Stimulated activated naive B cell treated with anti-CD40 and anti-IgM and Interleukin-4, amounts not matched to agents 10 μg/mL and 1 μg/mL and 100 μg/mL, for 72 hours (primary cell): ENCODE data around the gene CCDC172.

Experiments
- ATAC-seq, 2 donors: fragments of 150-1000 bp; cut with Tn5 transposase; replicated peaks; 2 replicates each; pipeline ENCODE4 v1.10.0; 2021; ENCODE audit warnings: moderate library complexity in 1 of 2
- DNase-seq: peaks from one replicate; pipeline ENCODE4 v3.0.0; 2021
- H3K27ac Mint-ChIP-seq: one replicate; pipeline ENCODE4 v1.8.0; 2022; ENCODE audit warnings: mild to moderate bottlenecking, mixed read lengths
- H3K27me3 Mint-ChIP-seq, 2 donors: one replicate each; pipeline ENCODE4 v1.8.0; 2022; ENCODE audit warnings: mixed read lengths in 2 of 2
- H3K36me3 Mint-ChIP-seq, 2 donors: one replicate each; pipeline ENCODE4 v1.8.0; 2022; ENCODE audit warnings: mixed read lengths in 2 of 2, mild to moderate bottlenecking in 1 of 2
- H3K4me1 Mint-ChIP-seq, 2 donors: one replicate each; pipeline ENCODE4 v1.8.0; 2022; ENCODE audit warnings: mixed read lengths in 2 of 2, mild to moderate bottlenecking in 1 of 2
- H3K4me3 Mint-ChIP-seq, 2 donors: one replicate each; pipeline ENCODE4 v1.8.0; 2022; ENCODE audit warnings: mild to moderate bottlenecking in 2 of 2, mixed read lengths in 2 of 2, moderate library complexity in 1 of 2
- H3K9me3 Mint-ChIP-seq, 2 donors: one replicate each; pipeline ENCODE4 v1.8.0; 2022; ENCODE audit warnings: mixed read lengths in 2 of 2, mild to moderate bottlenecking in 1 of 2

Gene CCDC172

DNA sequence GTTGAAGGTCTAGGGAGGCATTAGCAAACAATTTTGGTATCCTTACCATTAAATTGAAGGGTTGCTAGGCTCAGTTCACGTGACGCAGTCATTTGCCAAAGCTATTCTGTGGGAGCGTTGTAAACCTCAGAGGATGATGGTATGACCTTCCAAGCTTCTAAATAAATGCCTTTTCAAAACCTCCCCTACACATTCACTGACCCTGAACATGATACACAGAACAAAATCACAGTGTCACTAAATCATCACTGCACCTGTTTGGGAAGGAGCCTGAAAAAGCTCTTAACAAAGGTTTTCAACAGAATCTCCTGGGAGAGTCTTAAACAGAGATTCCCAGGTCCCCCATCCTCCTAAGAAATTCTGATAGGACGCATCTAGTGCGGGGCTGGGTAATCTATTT, 13.2 kb upstream of the CCDC172 start:
- DNase-seq (no peak), ATAC-seq (no peak)
- Mint-ChIP-seq H3K4me3 (no peak overlapping the region), H3K9me3 (peaks cover 0 to 3% of the 10 kb centered on the region in 2 donors), H3K27ac (no peak overlapping the region), H3K4me1 (no peaks in the 10 kb centered on the region), H3K27me3 (no peaks in the 10 kb centered on the region), H3K36me3 (no peaks in the 10 kb centered on the region)

DNA sequence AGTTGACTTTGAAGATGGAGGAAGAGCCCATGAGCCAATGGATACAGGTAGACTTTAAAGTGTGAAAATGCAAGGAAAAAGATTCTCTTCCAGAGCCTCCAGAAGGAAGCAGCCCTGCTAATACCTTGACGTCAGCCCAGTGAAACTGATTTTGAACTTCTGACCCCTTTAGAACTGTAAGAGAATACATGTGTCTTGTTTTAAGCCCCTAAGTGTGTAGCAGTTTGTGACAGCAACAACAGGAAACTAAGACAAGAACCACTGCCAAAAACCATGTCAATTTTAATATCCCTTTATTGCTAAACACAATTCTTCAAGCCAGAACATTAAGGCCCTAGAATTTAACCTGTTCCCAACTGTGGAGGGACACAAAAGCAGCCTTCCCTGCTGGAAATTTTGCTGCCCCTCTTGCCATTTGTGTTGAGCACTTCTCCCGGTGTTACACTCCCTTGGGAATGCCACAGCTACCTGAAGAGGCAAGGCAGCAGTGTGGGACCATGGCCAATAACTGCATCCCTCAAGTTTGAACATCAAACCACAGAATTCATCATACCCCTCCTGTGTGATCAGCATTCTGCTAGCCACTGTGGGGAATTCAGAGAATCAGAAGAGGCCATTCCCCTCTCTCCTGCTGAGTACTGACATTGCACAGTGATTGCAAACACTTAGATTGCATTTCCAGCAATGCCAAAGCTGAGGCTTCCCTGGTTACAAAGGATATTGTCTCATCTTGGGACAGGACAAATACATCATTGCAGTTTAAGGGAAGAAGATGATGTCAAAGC, 12.3 kb upstream of the CCDC172 start:
- H3K36me3 Mint-ChIP-seq = no peaks in the 10 kb centered on the region
- no peak overlapping the region for H3K4me3 Mint-ChIP-seq
- no peaks in the 10 kb centered on the region for H3K4me1 Mint-ChIP-seq
- DNase-seq (no peak), ATAC-seq (no peak)
- H3K27me3 Mint-ChIP-seq = no peaks in the 10 kb centered on the region
- no peak overlapping the region for H3K27ac Mint-ChIP-seq
- H3K9me3 Mint-ChIP-seq = peaks cover 0 to 1% of the 10 kb centered on the region in 2 donors

DNA sequence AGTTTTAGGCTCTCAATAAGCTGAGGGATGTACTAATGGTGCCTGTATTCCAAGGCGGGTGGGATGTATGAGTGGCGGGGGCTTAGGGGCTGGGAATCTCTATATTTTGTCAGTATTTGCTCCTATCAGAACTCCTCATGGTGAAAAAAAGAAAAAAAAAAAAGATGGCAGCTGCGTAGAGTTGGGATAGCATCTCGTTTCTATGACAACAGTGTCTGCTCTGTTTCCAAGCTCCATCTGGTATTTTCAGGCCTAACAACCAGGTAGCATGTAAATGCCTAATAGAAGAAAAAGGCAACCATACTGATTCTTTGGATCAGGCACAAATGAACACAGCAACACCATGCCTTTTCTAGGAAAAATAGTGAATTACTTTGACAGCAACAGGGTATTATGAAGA, 11.7 kb upstream of the CCDC172 start:
- Mint-ChIP-seq H3K4me3 (no peak overlapping the region), H3K27me3 (no peaks in the 10 kb centered on the region), H3K27ac (no peak overlapping the region), H3K4me1 (no peaks in the 10 kb centered on the region), H3K36me3 (no peaks in the 10 kb centered on the region), H3K9me3 (peaks cover 0 to 1% of the 10 kb centered on the region in 2 donors)
- ATAC-seq (no peak), DNase-seq (no peak)

DNA sequence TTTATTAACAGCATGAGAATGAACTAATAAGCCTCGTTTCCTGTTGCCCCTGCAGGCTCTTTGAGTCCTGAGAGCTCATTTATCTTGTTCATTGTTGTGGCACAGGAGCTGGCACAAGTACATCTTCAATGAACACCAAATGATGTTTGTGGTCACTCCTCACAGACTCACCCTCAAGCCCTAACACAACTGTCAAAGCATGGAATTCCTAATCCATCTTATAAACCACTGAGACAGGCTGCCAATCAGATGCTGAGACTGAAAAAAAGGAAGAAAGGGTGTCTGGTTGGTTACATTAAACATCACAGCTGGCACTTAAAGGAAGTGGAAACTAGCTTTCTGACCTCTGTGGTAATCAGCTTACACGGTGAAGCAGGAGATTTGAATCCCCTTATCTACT, 7.7 kb upstream of the CCDC172 start:
- Mint-ChIP-seq H3K27ac (no peak overlapping the region), H3K27me3 (no peaks in the 10 kb centered on the region), H3K9me3 (peaks cover 0 to 1% of the 10 kb centered on the region in 2 donors), H3K4me1 (no peaks in the 10 kb centered on the region), H3K36me3 (no peaks in the 10 kb centered on the region), H3K4me3 (no peak overlapping the region)
- ATAC-seq (peak in 1 of 2 donors; percentile 39), DNase-seq (no peak)

DNA sequence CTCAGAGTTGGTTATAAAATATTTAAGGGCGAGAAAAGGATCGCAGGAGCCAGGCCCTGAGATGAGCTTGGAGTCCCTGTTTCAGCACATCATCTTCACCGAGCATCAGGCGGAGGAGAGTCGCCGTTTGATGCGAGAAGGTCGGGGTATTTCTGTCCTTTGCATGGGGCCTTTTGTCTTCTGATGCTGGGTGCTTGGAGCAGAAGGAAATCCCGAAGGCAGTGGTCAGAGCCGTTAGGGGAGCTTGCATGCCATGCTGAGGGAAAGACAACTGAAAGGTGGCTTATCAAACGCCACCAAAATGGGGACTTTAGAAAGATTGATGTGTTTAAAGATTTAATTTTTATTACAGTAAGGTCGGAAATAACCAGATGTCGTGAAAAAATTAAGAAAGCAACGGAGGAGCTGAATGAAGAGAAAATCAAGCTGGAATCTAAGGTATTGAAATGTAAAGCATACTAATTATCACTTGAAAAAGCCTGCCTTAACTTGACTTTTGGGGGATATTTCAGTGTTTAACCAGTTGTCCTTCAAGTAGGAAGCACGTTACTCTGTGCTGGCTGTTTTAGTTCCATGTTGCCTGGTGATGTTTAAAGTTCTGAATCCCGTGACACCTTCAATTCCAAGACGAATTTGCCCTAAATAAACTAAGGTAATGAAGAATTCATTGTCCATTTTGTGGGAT, 845 bp downstream of the CCDC172 start:
- no peaks in the 10 kb centered on the region for H3K4me1 Mint-ChIP-seq

DNA sequence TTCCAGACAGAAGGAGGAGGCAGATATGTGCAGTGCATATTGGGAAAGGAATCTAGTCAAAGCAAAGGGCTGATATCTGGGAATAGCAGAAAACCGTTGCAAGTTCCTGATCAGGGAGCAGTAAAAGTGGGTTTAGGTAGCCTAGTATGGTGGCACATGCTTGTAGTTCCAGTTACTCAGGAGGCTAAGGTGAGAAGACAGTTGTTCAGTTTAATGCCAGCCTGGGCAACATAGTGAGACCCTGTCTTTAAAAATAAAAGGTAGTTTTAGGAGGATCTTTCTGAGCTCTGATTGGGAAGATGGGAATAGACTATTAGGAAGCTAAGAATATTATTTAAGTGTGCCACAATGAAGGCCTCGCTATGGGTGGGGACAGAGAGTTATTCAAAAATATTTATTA, 1.7 kb downstream of the CCDC172 start:
- Mint-ChIP-seq H3K27me3 (peaks cover 0 to 5% of the 10 kb centered on the region in 2 donors), H3K9me3 (no peaks in the 10 kb centered on the region), H3K36me3 (no peaks in the 10 kb centered on the region), H3K4me1 (no peaks in the 10 kb centered on the region), H3K27ac (no peak overlapping the region), H3K4me3 (no peak overlapping the region)
- no peak for DNase-seq
- ATAC-seq = no peak

More for the DNA sequence above, 845 bp downstream of the CCDC172 start:
- Mint-ChIP-seq H3K4me3 (no peak overlapping the region), H3K27me3 (peaks cover 0 to 5% of the 10 kb centered on the region in 2 donors), H3K36me3 (no peaks in the 10 kb centered on the region), H3K27ac (no peak overlapping the region), H3K9me3 (no peaks in the 10 kb centered on the region)
- ATAC-seq = no peak
- no peak for DNase-seq

DNA sequence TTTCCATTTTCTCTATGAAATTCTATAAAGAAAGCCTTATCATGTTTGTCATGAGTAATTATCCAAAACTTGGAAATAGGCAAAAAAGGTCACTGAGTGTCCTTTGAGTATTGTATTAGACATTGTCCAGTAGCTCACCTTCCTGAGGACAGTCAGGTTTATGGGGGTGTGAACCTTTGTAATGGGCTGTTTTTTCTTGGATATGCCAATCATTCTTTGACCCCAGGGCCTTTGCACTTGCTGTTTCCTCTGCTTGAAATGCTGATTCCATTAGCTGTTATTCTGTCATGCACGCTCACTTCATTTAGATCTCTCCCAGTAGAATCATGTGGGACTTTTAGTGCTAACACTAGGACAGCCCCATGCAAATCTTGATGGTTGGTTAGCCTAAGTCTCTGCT, 4.9 kb downstream of the CCDC172 start:
- no peaks in the 10 kb centered on the region for H3K36me3 Mint-ChIP-seq
- H3K27ac Mint-ChIP-seq = no peak overlapping the region
- ATAC-seq = no peak
- H3K4me1 Mint-ChIP-seq = no peaks in the 10 kb centered on the region
- H3K27me3 Mint-ChIP-seq = peaks cover 0 to 5% of the 10 kb centered on the region in 2 donors
- H3K9me3 Mint-ChIP-seq = no peaks in the 10 kb centered on the region
- DNase-seq = no peak
- no peak overlapping the region for H3K4me3 Mint-ChIP-seq

DNA sequence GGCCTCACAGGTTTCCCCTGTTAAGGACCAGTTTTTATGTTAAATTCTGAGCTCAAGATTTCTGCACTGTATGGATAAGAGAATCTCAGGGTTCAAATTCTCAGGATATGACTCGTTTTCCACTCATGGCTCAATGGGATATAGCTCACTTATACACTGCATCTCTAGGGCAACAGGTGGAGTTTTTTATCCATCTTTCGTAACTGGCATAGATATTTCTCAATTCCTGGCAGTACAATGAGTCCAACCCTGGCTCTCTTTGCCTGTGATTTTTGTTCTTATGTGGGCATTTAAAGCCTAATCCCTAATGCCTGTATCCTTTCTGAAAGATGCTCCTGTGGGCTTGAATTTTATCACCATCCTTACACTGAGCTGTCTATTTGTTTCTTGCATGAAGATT, 7.6 kb downstream of the CCDC172 start:
- H3K36me3 Mint-ChIP-seq = no peaks in the 10 kb centered on the region
- no peaks in the 10 kb centered on the region for H3K4me1 Mint-ChIP-seq
- H3K9me3 Mint-ChIP-seq = no peaks in the 10 kb centered on the region
- no peak overlapping the region for H3K27ac Mint-ChIP-seq
- no peak for DNase-seq
- no peak for ATAC-seq
- no peaks in the 10 kb centered on the region for H3K27me3 Mint-ChIP-seq
- H3K4me3 Mint-ChIP-seq = no peak overlapping the region

DNA sequence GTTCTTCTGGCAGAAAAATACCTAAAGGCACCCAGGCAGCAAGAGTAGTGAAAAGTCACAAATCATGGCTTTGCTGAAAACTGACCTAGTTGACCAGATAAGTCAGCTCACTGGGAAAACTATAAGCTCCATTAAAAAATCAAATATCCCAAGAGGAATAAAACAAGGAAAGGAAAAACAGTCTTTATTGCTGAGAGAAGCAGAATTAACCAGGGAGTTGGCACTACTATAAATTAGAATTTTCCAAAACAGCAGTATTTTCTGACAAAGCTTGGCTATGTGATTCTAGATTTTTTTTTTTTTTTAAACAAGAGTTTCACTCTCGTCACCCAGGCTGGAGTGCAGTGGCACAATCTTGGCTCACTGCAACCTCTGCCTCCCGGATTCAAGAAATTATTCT, 12.6 kb downstream of the CCDC172 start:
- no peak overlapping the region for H3K27ac Mint-ChIP-seq
- ATAC-seq = no peak

DNA sequence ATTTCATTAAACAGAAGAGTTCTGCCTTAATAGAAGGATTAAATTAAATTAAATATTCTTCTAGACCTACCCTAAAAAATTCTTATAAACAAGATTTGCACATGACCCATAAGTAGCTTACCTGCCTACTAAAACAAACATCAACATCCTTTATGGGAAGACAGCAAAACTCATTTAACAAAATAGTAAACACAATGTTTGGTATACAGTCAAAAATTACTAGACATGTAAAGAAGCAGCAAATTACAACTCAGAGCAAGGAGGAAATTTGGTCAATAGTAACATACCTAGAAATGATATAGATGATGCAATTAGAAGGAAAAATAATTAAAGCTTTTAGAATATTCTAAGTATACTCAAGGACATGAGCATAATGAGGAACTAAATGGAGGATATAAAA, 27.9 kb downstream of the CCDC172 start:
- no peak for DNase-seq
- Mint-ChIP-seq H3K4me1 (no peaks in the 10 kb centered on the region), H3K27ac (no peak overlapping the region), H3K27me3 (no peaks in the 10 kb centered on the region), H3K9me3 (peaks cover 5 to 6% of the 10 kb centered on the region in 2 donors), H3K4me3 (no peak overlapping the region), H3K36me3 (no peaks in the 10 kb centered on the region)
- ATAC-seq = no peak

More for the DNA sequence above, 12.6 kb downstream of the CCDC172 start:
- DNase-seq = no peak
- Mint-ChIP-seq H3K9me3 (no peaks in the 10 kb centered on the region), H3K4me3 (no peak overlapping the region), H3K4me1 (no peaks in the 10 kb centered on the region), H3K36me3 (no peaks in the 10 kb centered on the region), H3K27me3 (no peaks in the 10 kb centered on the region)

DNA sequence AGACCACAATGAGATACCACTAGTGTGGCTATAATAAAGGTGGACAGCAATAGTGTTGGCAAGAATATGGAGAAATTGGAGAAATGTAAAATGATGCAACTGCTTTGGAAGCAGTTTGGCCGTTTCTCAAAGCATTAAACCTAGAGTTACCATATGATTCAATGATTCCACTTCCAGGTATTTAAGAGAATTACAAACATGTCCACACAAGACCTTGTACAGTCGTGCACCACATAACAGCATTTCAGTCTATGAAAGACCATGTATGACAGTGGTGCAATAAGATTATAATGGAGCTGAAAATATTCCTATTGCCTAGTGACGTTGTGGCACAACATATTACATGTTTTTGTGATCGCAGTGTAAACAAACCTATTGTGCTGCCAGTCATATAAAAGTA, 29.6 kb downstream of the CCDC172 start:
- no peaks in the 10 kb centered on the region for H3K36me3 Mint-ChIP-seq
- no peaks in the 10 kb centered on the region for H3K27me3 Mint-ChIP-seq
- H3K9me3 Mint-ChIP-seq = peaks cover 5 to 6% of the 10 kb centered on the region in 2 donors
- DNase-seq (no peak), ATAC-seq (no peak)
- no peaks in the 10 kb centered on the region for H3K4me1 Mint-ChIP-seq
- no peak overlapping the region for H3K4me3 Mint-ChIP-seq
- no peak overlapping the region for H3K27ac Mint-ChIP-seq

DNA sequence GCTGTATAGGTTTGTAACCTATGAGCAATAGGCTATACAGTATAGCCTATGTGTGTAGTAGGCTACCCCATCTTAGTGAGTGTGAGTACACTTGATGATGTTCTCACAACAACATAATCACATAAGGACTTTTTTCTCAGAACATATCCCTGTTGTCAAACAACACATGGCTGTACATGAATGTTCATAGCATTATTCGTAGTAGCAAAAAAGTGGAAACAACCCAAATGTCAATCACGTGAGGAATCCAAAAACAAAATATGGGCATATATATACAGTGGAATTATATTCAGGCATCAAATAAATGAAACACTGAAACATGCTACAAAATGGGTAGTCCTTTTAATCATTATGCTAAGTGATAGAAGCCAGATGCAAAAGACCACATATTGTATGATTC, 31.1 kb downstream of the CCDC172 start:
- no peak overlapping the region for H3K27ac Mint-ChIP-seq
- H3K36me3 Mint-ChIP-seq = no peaks in the 10 kb centered on the region
- no peak for DNase-seq
- H3K27me3 Mint-ChIP-seq = no peaks in the 10 kb centered on the region
- H3K9me3 Mint-ChIP-seq = peaks cover 5 to 6% of the 10 kb centered on the region in 2 donors
- no peak overlapping the region for H3K4me3 Mint-ChIP-seq
- no peaks in the 10 kb centered on the region for H3K4me1 Mint-ChIP-seq
- no peak for ATAC-seq

DNA sequence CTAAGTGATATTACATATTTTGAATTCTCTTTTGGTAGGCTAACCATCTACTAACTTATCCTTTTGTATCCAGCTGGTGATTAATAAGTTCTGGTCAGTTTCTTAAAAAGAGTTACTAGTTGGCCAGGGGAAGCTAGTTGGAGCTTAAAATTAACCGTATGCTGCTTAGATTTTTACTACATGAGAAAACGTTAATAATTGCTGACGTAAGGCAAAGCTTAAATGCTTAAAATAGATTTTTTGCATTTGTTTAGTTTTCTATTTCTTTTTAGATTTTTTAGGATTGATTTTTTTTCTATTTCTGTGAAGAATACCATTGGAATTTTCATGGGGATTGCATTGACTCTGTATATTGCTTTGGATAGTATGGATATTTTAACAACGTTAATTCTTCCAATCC, 32.6 kb downstream of the CCDC172 start:
- ATAC-seq = no peak
- H3K27ac Mint-ChIP-seq = no peak overlapping the region

DNA sequence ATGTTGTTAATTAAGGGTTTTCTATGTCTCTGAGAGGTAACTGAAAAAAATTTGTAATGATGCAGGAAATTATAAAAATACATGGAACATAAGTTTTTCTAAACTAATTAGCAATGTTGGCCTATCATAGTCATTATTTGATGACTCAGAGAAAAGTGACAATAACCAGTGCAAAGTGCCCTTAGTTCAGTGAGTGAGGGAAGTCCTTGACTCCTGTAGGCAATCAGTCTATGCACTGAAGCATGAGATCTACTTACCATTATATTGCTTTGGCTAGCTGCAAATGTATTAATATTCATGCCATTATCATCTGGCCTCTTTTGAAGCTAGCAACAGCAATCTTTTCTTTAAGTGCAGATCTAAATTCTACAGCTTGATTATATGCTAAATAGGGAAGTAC, 40.6 kb downstream of the CCDC172 start:
- no peak for DNase-seq
- Mint-ChIP-seq H3K36me3 (no peaks in the 10 kb centered on the region), H3K4me1 (no peaks in the 10 kb centered on the region), H3K9me3 (no peaks in the 10 kb centered on the region), H3K27me3 (no peaks in the 10 kb centered on the region), H3K4me3 (no peak overlapping the region), H3K27ac (no peak overlapping the region)
- no peak for ATAC-seq

More for the DNA sequence above, 32.6 kb downstream of the CCDC172 start:
- Mint-ChIP-seq H3K4me3 (no peak overlapping the region), H3K4me1 (no peaks in the 10 kb centered on the region), H3K36me3 (no peaks in the 10 kb centered on the region), H3K27me3 (no peaks in the 10 kb centered on the region), H3K9me3 (peaks cover 2 to 6% of the 10 kb centered on the region in 2 donors)
- no peak for DNase-seq

DNA sequence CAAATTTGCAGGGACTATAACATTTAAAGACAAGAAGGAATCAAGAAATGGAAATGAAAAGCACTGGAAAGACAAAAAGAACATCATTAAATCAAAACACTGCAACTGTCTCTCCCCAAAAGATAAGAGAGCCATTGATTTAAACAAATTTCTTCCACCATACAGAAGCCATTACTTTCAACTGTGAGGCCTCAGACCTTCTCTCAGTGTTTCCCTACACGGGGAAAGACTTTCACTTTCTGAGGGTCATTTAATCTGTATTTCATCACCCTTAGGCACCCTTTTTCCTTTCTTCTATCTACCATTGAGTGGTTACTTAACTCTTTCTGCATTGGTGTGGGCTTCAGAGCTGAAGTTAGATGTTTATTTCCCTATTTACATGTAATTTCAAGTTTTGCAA, 47.5 kb downstream of the CCDC172 start:
- H3K27me3 Mint-ChIP-seq = peaks cover 0 to 4% of the 10 kb centered on the region in 2 donors
- no peak overlapping the region for H3K4me3 Mint-ChIP-seq
- H3K27ac Mint-ChIP-seq = no peak overlapping the region
- no peaks in the 10 kb centered on the region for H3K4me1 Mint-ChIP-seq
- H3K9me3 Mint-ChIP-seq = no peaks in the 10 kb centered on the region
- ATAC-seq = no peak
- H3K36me3 Mint-ChIP-seq = no peaks in the 10 kb centered on the region
- no peak for DNase-seq
